Measurements from ENCODE around the gene AHSG.

Gene AHSG

GRCh38 chr3:186646841-186647240 lies 34.0 kb downstream of the AHSG start:
- no peak overlapping the region for H3K4me3 ChIP-seq
- no peak for DNase-seq (ENCODE audit: low spot score)
- H3K27ac ChIP-seq: no peak overlapping the region
- TF ChIP-seq CTCF (IDR thresholded peaks at IDR 0.05): no peak

DNA sequence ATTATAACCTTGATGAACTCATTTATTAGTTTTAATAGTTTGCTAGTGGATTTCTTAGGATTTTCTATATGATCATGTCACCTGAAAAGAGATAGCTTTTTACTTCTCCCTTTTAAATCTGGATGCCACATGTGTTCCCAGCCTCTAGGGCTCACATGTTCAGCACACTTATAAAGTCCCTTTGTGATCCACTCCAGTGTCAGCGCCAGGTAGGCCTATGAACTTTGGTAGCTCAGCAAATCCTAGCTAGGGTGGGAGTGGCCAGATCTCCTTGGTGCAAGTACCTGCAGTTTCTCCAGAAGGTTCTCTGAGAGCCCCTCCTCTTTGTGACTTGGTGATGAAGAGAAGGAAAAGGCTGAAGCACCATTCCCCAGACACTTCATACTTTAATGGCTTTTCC lies 36.0 kb downstream of the AHSG start:
- TF ChIP-seq CTCF (IDR thresholded peaks at IDR 0.05): no peak
- no peak for DNase-seq (ENCODE audit: low spot score)
- Histone ChIP-seq H3K4me3 (no peak overlapping the region), H3K27ac (no peak overlapping the region)

- no peak overlapping the region for H3K4me3 ChIP-seq
- H3K27ac ChIP-seq: no peak overlapping the region
- TF ChIP-seq CTCF (IDR thresholded peaks at IDR 0.05): no peak
- DNase-seq (ENCODE audit: low spot score): no peak
Measured at GRCh38 chr3:186651678-186652215, 38.9 kb downstream of the AHSG start.

DNA sequence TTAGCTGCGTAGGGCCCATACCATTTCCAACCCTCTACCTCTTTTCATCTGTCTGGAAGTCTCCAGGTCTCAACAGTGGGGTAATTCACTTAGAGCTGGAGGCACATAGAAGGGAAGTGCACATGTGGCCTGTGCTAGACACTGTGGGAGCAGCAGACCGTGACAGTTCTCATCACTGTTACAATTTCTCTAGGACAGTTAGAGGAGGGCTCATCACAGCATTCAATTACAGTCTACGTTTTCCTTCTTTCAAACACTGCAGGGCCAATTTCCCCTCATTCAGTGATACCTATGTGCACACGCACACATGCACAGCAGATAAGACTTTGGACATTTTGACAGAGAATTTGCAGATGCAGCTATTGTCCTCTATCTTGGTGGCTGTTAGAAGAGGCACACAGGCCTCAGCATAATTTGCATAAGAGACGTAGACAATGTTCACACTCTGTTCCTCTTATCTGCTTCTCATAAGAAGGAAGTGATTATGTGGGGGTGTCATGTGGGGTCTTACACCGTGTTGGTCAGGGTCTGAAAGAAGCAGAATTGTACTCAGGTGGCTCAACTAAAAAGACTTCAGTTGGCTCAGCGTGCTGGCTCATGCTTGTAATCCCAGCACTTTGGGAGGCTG lies 40.3 kb downstream of the AHSG start:
- no peak overlapping the region for H3K4me3 ChIP-seq
- no peak overlapping the region for H3K27ac ChIP-seq
- no peak for DNase-seq (ENCODE audit: low spot score)
- TF ChIP-seq CTCF (IDR thresholded peaks at IDR 0.05): no peak

- DNase-seq (ENCODE audit: low spot score): no peak
- Histone ChIP-seq H3K4me3 (no peak overlapping the region), H3K27ac (no peak overlapping the region)
- no peak for TF ChIP-seq CTCF (IDR thresholded peaks at IDR 0.05)
Measured at GRCh38 chr3:186653984-186654383, 41.1 kb downstream of the AHSG start.

DNA sequence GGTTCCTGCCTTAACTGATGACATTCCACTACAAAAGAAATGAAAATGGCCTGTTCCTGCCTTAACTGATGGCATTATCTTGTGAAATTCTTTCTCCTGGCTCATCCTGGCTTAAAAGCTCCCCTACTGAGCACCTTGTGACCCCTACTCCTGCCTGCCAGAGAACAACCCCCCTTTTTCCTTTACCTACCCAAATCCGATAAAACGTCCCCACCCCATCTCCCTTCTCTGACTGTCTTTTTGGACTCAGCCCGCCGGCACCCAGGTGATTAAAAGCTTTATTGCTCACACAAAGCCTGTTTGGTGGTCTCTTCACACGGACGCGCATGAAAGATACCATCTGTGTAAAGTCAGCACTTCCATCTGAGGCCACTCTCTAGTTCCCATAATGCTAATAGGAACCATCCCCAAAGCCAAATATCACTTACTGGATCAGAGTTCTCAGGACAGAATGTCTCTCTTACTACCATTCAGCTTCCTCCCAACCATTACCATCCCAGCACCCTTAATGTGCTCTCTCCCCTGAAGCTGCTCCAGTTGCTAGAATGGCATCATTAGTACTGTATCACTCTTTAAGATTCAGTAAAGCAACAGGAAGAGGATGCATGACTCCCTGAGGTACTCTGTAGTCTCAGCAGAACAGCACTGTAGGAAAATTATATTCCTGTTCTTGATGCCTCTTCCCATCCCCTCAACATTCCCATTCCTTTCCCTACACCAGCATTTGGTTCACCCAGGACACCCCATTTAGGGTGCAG lies 50.7 kb downstream of the AHSG start:
- H3K4me3 ChIP-seq: no peak overlapping the region
- H3K27ac ChIP-seq: no peak overlapping the region
- no peak for DNase-seq (ENCODE audit: low spot score)
- no peak for TF ChIP-seq CTCF (IDR thresholded peaks at IDR 0.05)

DNA sequence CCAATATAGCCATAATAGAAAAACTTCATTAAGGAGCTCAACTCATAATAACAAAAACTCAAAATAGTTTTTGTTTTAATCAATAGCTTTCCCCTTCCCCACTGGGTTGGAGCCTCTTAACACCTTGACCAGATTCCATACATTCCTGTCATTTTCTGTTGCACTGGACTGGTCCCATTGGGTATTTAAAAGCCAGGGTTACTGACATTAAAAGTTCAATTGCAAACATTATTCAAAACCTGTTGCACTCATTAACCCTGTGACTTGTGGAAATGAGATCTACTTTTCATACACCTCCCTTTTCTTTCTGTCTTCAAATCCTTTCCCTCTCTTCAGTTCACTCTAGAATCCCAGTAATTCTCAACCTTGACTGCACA lies 51.2 kb downstream of the AHSG start:
- no peak overlapping the region for H3K4me3 ChIP-seq
- no peak for DNase-seq (ENCODE audit: low spot score)
- TF ChIP-seq CTCF (IDR thresholded peaks at IDR 0.05): no peak

More for the DNA sequence above, 51.2 kb downstream of the AHSG start:
- no peak overlapping the region for H3K27ac ChIP-seq

Data from coronary artery (tissue), 2 donors.